CD4-positive, alpha-beta memory T cell (primary cell): ENCODE data around the gene MAST4. TPM values are rescaled to one million over a fixed set of nuclear protein-coding genes. Genes with fewer than 3 reads are reported as not detected.

Source experiments
- CTCF ChIA-PET: fragments of 350-600 bp; sonication (Branson Sonifier 250); formaldehyde crosslinking; loops from one replicate; lab custom pipeline; 2021; ENCODE audit warnings: inconsistent platforms; ENCODE audit not compliant: partially characterized antibody; lab: Charles Lee
- POLR2A ChIA-PET: fragments of 350-600 bp; sonication (Branson Sonifier 250); formaldehyde crosslinking; loops from one replicate; lab custom pipeline; 2021; ENCODE audit not compliant: partially characterized antibody; lab: Charles Lee
- DNase-seq, 5 donors: peaks; one replicate each; pipeline versions ENCODE4 v3.0.0 to v3.0.0-alpha.2; 2020 to 2022; ENCODE audit warnings: mixed read lengths in 1 of 5
- H3K27ac ChIP-seq: one replicate; pipeline ENCODE4 v1.7.0; 2013; ENCODE audit warnings: low read depth, low read length
- H3K27me3 ChIP-seq: 2 replicates; pipeline ENCODE4 v1.7.0; 2013; ENCODE audit warnings: mild to moderate bottlenecking, low read length, moderate library complexity; ENCODE audit not compliant: insufficient read depth
- H3K36me3 ChIP-seq: 2 replicates; pipeline ENCODE4 v1.7.0; 2013; ENCODE audit warnings: mild to moderate bottlenecking, low read length, moderate library complexity; ENCODE audit not compliant: insufficient read depth
- H3K4me1 ChIP-seq: 2 replicates; pipeline ENCODE4 v1.7.0; 2013; ENCODE audit warnings: mild to moderate bottlenecking, low read length, moderate library complexity; ENCODE audit not compliant: insufficient read depth
- H3K4me3 ChIP-seq, 2 donors: one replicate each; pipeline ENCODE4 v1.7.0; 2013; ENCODE audit warnings: low read length in 2 of 2, mild to moderate bottlenecking in 1 of 2
- H3K9me3 ChIP-seq, 2 donors: one replicate each; pipeline ENCODE4 v1.7.0; 2013; ENCODE audit warnings: low read length in 2 of 2, control low read depth in 1 of 2; ENCODE audit not compliant: control insufficient read depth in 1 of 2
- H3K27ac Mint-ChIP-seq, 7 donors: one replicate each; pipeline ENCODE4 v1.8.0; 2020 to 2021; ENCODE audit warnings: mixed read lengths in 7 of 7, mild to moderate bottlenecking in 6 of 7, inconsistent platforms in 3 of 7, moderate library complexity in 3 of 7
- H3K27me3 Mint-ChIP-seq, 2 donors: one replicate each; pipeline ENCODE4 v1.8.0; 2020 to 2021; ENCODE audit warnings: mixed read lengths in 2 of 2
- H3K36me3 Mint-ChIP-seq, 2 donors: one replicate each; pipeline ENCODE4 v1.8.0; 2020 to 2021; ENCODE audit warnings: mixed read lengths in 2 of 2, inconsistent platforms in 1 of 2, mild to moderate bottlenecking in 1 of 2
- H3K4me1 Mint-ChIP-seq, 4 donors: one replicate each; pipeline ENCODE4 v1.8.0; 2020 to 2021; ENCODE audit warnings: mixed read lengths in 4 of 4, mild to moderate bottlenecking in 1 of 4
- H3K4me3 Mint-ChIP-seq, 8 donors: one replicate each; pipeline ENCODE4 v1.8.0; 2020 to 2021; ENCODE audit warnings: mixed read lengths in 8 of 8, mild to moderate bottlenecking in 7 of 8, moderate library complexity in 6 of 8, inconsistent platforms in 3 of 8
- H3K9me3 Mint-ChIP-seq, 8 donors: one replicate each; pipeline ENCODE4 v1.8.0; 2020 to 2021; ENCODE audit warnings: mixed read lengths in 8 of 8, mild to moderate bottlenecking in 5 of 8, inconsistent platforms in 3 of 8, moderate library complexity in 1 of 8
- intact Hi-C: fragments of 100-400 bp; cut with micrococcal nuclease; formaldehyde crosslinking; loops from one replicate; pipeline ENCODE4 v1.15.1; 2023
- polyA plus RNA-seq, 2 donors: library from polyadenylated mRNA; unstranded; fragments of 300-500 nt; fragmentation: Illumina TruSeq; gene quantifications; one replicate each; pipeline ENCODE4 v1.2.3, GENCODE V29; 2021
- total RNA-seq, 2 experiments: library from RNA; stranded (reverse); gene quantifications; one replicate each; pipeline ENCODE4 v1.2.3, GENCODE V29; 2021

Gene MAST4
- total and polyA plus RNA-seq, 4 experiments from 2014 or later, result 9.2 to 27.0 (median 21.3) TPM

DNA sequence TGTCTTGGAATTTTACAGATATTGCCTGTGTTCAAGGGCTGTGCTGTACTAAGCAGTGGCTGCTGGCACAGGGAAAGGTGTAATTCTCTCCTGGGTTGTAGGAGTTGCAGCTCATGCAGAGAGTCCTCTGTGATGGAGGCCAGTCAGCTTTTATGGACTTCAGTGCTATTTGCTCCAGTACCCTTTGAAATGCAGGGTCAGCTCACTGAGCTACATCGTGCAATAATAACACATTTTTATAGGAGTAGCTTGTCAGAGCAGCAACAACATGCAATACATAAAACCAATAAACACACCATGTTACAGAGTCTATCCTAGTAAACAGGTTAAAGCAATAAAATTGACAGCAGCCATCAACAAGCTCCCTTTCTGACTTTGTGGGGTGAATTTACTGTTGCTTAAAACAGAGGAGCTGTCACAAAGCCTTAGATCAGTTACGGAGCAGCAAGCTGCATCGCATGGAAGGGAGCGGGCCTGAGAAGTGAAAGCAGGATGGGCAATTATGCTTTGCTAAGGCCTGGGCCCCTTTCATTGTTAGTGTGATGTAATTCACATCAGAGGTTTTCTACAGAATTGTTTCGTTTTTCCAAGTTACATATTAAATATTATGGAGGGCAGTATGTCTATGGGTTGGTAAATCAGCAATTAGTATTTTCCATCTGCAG lies 583.6 kb downstream of the MAST4 start:
- peak overlapping the region in 3 of 7 donors; percentile 70 to 73 (median 70) for H3K27ac Mint-ChIP-seq
- H3K36me3 Mint-ChIP-seq, result peaks cover 13 to 21% of the 10 kb centered on the region in 2 donors
- H3K36me3 ChIP-seq, result no peaks in the 10 kb centered on the region
- no peaks in the 10 kb centered on the region for H3K27me3 Mint-ChIP-seq
- peaks cover 23 to 52% (median 41%) of the 10 kb centered on the region in 4 donors for H3K4me1 Mint-ChIP-seq
- H3K9me3 ChIP-seq, result peaks cover 5 to 10% of the 10 kb centered on the region in 2 donors
- H3K4me3 ChIP-seq, result no peak overlapping the region
- H3K4me3 Mint-ChIP-seq, result no peak overlapping the region
- intact Hi-C loops, result no loop called here
- H3K4me1 ChIP-seq, result peaks cover 21% of the 10 kb centered on the region
- CTCF ChIA-PET, result interaction anchor here (1.2 to 4.5 kb wide), 4 partner anchors 12 to 29 kb away, joined by 3 to 27 read pairs (median 7); no protein-coding TSS in a partner anchor
- peaks cover 2 to 30% (median 27%) of the 10 kb centered on the region in 8 donors for H3K9me3 Mint-ChIP-seq
- no peak overlapping the region for H3K27ac ChIP-seq
- no peak for DNase-seq
- no peaks in the 10 kb centered on the region for H3K27me3 ChIP-seq
- POLR2A ChIA-PET, result interaction anchor here (1.1 to 11.2 kb wide), 4 partner anchors 9 to 26 kb away, joined by 3 to 109 read pairs (median 6); no protein-coding TSS in a partner anchor

DNA sequence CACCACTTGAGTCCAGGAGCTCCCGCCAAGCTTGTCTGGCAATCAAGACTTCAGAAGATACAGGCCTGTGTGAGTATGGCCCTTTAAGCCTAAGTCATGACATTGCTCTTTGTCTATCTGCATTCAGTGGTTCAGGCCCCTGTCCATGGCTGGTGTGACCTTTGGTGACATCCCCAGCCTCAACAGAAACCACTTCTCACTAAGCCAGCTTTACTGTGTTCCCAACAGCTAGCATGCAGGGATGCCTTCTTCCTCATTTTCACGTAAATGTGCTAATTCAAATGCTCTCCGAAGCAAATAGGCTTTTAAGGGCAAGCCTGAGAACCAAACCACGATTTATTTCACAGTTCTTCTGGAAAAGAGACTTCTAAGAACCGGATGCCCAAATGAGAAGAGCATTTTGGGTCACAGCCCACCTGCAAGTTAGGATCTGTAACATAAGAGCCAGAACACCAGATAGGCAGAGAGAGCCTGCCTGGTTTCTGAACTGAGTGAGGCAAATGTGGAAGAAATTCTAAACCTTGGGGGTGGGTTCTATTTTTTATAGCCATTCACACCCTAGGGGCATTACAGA lies 585.5 kb downstream of the MAST4 start:
- Mint-ChIP-seq H3K4me1 (peaks cover 33 to 59% (median 47%) of the 10 kb centered on the region in 4 donors), H3K27ac (peak overlapping the region in 6 of 7 donors; percentile 68 to 94 (median 88)), H3K36me3 (peaks cover 9 to 16% of the 10 kb centered on the region in 2 donors), H3K9me3 (peaks cover 0 to 17% (median 12%) of the 10 kb centered on the region in 8 donors), H3K4me3 (peak overlapping the region in 7 of 8 donors; percentile 4 to 82 (median 54)), H3K27me3 (no peaks in the 10 kb centered on the region)
- peaks cover 29% of the 10 kb centered on the region for H3K4me1 ChIP-seq
- DNase-seq, result no peak
- ChIA-PET POLR2A (interaction anchor here (0.8 to 11.2 kb wide), 4 partner anchors 8 to 23 kb away, joined by 4 to 109 read pairs (median 4); no protein-coding TSS in a partner anchor), CTCF (interaction anchor here (1.7 to 4.5 kb wide), 3 partner anchors 14 to 27 kb away, joined by 4 to 27 read pairs (median 10); no protein-coding TSS in a partner anchor)
- intact Hi-C loops, result loop anchor here (2.0 kb wide), 1 partner anchor 13 kb away; no protein-coding TSS in a partner anchor
- no peaks in the 10 kb centered on the region for H3K27me3 ChIP-seq
- no peaks in the 10 kb centered on the region for H3K36me3 ChIP-seq
- H3K9me3 ChIP-seq, result peaks cover 4 to 9% of the 10 kb centered on the region in 2 donors
- no peak overlapping the region for H3K4me3 ChIP-seq
- H3K27ac ChIP-seq, result peak overlapping the region; percentile 16

DNA sequence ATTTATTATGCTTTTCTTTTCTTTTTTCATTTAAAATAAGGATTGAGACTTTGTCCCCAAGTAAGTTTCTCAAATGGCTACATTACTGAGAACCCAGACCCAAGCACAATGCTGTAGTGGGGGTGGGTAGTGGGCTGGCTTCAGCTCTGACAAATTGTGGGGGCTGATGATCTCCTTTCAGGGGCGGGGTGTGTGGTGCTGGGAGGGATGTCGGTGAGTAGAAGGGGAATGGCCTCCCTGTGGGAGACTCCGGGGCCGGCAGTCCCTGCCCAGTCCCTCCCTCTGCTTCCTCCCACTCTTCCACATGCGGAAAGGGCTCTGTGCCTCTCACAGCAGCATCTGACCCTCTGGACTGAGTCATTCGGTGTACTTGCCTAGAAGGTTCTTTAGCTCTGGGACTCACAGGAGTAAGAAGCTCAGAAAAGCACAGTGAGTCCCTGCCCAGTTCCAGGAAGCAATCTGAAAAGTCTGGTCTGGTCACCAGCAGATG lies 586.2 kb downstream of the MAST4 start:
- H3K36me3 Mint-ChIP-seq, result peaks cover 4 to 9% of the 10 kb centered on the region in 2 donors
- Histone ChIP-seq H3K27me3 (no peaks in the 10 kb centered on the region), H3K36me3 (no peaks in the 10 kb centered on the region), H3K4me1 (peaks cover 35% of the 10 kb centered on the region), H3K4me3 (no peak overlapping the region), H3K9me3 (peaks cover 0 to 3% of the 10 kb centered on the region in 2 donors), H3K27ac (no peak overlapping the region)
- H3K27ac Mint-ChIP-seq, result peak overlapping the region in 4 of 7 donors; percentile 31 to 77 (median 59)
- no peak for DNase-seq
- H3K4me3 Mint-ChIP-seq, result peak overlapping the region in 3 of 8 donors; percentile 23 to 82 (median 26)
- peaks cover 0 to 11% (median 6%) of the 10 kb centered on the region in 8 donors for H3K9me3 Mint-ChIP-seq
- peaks cover 36 to 64% (median 50%) of the 10 kb centered on the region in 4 donors for H3K4me1 Mint-ChIP-seq
- POLR2A ChIA-PET, result interaction anchor here (1.6 to 11.2 kb wide), 2 partner anchors 8 to 17 kb away, joined by 4 to 109 read pairs; no protein-coding TSS in a partner anchor
- CTCF ChIA-PET, result interaction anchor here (1.7 to 4.5 kb wide), 3 partner anchors 14 to 27 kb away, joined by 4 to 27 read pairs (median 10); no protein-coding TSS in a partner anchor
- H3K27me3 Mint-ChIP-seq, result no peaks in the 10 kb centered on the region
- intact Hi-C loops, result loop anchor here (2.0 kb wide), 1 partner anchor 14 kb away; no protein-coding TSS in a partner anchor

DNA sequence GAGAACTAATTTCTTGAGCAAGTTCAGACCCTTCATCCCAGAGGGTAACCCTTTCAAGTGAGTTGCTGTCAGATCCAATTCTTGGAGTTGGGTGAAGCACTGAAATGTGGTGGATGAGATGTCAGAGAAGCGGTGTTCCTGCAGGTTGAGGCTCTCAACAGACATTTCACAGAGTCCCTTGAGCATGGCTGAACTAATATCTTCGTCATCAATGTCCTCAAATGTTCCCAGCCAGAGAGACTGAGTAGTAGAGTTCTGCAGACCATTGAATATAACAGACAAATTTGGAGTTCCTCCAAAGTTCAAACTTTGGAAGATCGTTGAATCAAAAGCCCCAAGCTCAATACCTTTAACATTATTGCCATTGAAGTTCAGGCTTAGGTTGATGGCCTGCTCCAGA lies 587.7 kb downstream of the MAST4 start:
- peaks cover 50% of the 10 kb centered on the region for H3K4me1 ChIP-seq
- H3K9me3 ChIP-seq, result no peaks in the 10 kb centered on the region
- POLR2A ChIA-PET, result interaction anchor here (11.2 kb wide), 1 partner anchor 18 kb away, joined by 109 read pairs; no protein-coding TSS in a partner anchor
- H3K27ac Mint-ChIP-seq, result no peak overlapping the region
- DNase-seq, result no peak
- H3K4me3 ChIP-seq, result no peak overlapping the region
- no peak overlapping the region for H3K4me3 Mint-ChIP-seq
- intact Hi-C loops, result loop anchor here (2.0 kb wide), 1 partner anchor 15 kb away; no protein-coding TSS in a partner anchor
- no peaks in the 10 kb centered on the region for H3K36me3 ChIP-seq
- H3K27me3 Mint-ChIP-seq, result no peaks in the 10 kb centered on the region
- H3K36me3 Mint-ChIP-seq, result no peaks in the 10 kb centered on the region
- CTCF ChIA-PET, result interaction anchor here (1.0 to 1.2 kb wide), 3 partner anchors 17 to 24 kb away, joined by 3 read pairs; no protein-coding TSS in a partner anchor
- peaks cover 44 to 70% (median 53%) of the 10 kb centered on the region in 4 donors for H3K4me1 Mint-ChIP-seq
- no peaks in the 10 kb centered on the region for H3K9me3 Mint-ChIP-seq
- no peaks in the 10 kb centered on the region for H3K27me3 ChIP-seq
- H3K27ac ChIP-seq, result no peak overlapping the region

DNA sequence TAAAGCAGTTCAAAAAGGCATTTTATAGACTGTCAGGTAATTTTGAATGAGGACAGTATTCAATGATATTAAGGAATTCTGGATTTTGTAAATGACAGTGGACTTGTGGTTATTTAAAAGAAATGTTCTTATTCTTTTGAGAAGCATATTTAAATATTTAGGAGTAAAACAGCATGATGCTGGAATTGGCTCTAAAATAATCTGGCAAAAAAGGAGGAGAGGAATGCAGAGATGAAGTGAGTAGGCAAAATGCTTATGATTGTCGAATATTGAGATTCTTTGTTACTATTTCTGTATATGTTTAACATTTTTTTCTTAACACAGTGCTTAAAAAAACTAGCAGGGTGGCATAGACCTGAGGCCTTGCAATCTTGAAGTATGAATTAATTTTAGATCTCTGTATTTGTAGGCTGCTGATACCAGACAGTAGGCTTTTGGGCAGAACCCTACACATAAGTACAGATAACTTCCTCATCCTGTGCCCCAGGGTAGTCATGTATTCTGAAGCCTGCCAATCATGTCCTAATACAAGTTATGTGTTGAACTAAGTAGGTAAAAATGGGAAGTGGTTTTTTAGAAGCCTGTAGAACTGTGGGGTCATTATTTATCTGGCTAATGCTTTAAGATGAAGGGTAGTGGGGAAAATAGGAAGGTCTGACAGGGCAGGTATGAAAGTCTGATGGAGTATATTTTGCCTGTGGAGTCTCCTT lies 591.0 kb downstream of the MAST4 start:
- no peak for DNase-seq
- Histone ChIP-seq H3K4me1 (peaks cover 46% of the 10 kb centered on the region), H3K9me3 (no peaks in the 10 kb centered on the region), H3K27ac (no peak overlapping the region), H3K27me3 (no peaks in the 10 kb centered on the region), H3K4me3 (no peak overlapping the region), H3K36me3 (no peaks in the 10 kb centered on the region)
- ChIA-PET POLR2A (interaction anchor here (2.5 to 2.6 kb wide), 2 partner anchors 18 to 20 kb away, joined by 16 to 30 read pairs; no protein-coding TSS in a partner anchor), CTCF (no interaction called here)
- Mint-ChIP-seq H3K27ac (peak overlapping the region; percentile 66 to 91 (median 86)), H3K4me3 (peak overlapping the region in 6 of 8 donors; percentile 39 to 73 (median 64)), H3K27me3 (no peaks in the 10 kb centered on the region), H3K36me3 (no peaks in the 10 kb centered on the region), H3K4me1 (peaks cover 40 to 56% (median 49%) of the 10 kb centered on the region in 4 donors), H3K9me3 (peaks cover 0 to 2% (median 0%) of the 10 kb centered on the region in 8 donors)
- intact Hi-C loops, result loop anchor here (2.0 kb wide), 1 partner anchor 20 kb away; no protein-coding TSS in a partner anchor

DNA sequence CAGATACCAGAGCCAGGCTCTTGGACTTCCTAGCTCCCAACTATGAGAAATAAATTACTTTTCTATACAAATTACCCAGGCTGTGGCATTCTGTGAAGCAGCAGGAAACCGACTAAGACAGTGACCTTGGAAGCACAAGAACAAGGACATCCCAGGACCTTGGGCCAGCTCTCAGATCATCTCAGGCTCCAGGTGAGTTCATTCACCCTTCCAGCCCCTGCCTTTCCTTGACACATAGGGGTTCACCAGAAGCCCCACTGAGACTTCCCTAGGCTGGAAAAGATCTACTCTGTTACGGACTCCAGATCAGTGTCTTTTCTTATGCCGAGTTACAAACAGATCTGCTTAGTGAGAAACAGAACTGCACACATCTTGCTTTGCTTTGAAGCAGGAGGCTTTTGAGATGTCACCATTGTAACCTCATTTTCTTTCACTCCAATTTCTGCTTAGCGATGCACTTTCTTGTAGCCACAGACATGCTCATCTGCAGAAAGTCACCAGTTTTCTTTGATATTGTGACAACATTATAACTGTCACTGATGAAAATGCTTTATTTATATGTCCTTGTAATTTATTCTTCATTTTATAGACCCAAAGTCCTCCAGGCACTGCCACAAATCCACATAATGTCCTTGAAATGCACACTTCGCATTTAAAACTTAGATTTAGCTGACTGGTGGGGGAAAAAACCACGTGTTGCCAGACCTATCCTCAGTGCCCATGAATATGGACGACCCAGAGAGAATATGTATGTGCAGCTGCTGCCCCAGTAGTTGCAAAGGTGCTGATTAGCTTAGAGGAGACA lies 592.3 kb downstream of the MAST4 start:
- intact Hi-C loops, result no loop called here
- Histone ChIP-seq H3K27me3 (no peaks in the 10 kb centered on the region), H3K4me3 (no peak overlapping the region), H3K36me3 (no peaks in the 10 kb centered on the region), H3K9me3 (no peaks in the 10 kb centered on the region), H3K4me1 (peaks cover 38% of the 10 kb centered on the region), H3K27ac (no peak overlapping the region)
- peaks cover 37 to 50% (median 42%) of the 10 kb centered on the region in 4 donors for H3K4me1 Mint-ChIP-seq
- CTCF ChIA-PET, result interaction anchor here (0.6 to 2.0 kb wide), 7 partner anchors 14 to 201 kb away, joined by 3 to 6 read pairs (median 3); no protein-coding TSS in a partner anchor
- no peaks in the 10 kb centered on the region for H3K27me3 Mint-ChIP-seq
- H3K9me3 Mint-ChIP-seq, result peaks cover 0 to 2% (median 0%) of the 10 kb centered on the region in 8 donors
- POLR2A ChIA-PET, result interaction anchor here (0.7 to 2.6 kb wide), 7 partner anchors 9 to 27 kb away, joined by 4 to 30 read pairs (median 5); no protein-coding TSS in a partner anchor
- DNase-seq, result no peak
- no peaks in the 10 kb centered on the region for H3K36me3 Mint-ChIP-seq
- peak overlapping the region in 7 of 8 donors; percentile 13 to 75 (median 53) for H3K4me3 Mint-ChIP-seq
- H3K27ac Mint-ChIP-seq, result peak overlapping the region; percentile 66 to 94 (median 88)
